ENCODE data around the gene TIAM2.

DNA sequence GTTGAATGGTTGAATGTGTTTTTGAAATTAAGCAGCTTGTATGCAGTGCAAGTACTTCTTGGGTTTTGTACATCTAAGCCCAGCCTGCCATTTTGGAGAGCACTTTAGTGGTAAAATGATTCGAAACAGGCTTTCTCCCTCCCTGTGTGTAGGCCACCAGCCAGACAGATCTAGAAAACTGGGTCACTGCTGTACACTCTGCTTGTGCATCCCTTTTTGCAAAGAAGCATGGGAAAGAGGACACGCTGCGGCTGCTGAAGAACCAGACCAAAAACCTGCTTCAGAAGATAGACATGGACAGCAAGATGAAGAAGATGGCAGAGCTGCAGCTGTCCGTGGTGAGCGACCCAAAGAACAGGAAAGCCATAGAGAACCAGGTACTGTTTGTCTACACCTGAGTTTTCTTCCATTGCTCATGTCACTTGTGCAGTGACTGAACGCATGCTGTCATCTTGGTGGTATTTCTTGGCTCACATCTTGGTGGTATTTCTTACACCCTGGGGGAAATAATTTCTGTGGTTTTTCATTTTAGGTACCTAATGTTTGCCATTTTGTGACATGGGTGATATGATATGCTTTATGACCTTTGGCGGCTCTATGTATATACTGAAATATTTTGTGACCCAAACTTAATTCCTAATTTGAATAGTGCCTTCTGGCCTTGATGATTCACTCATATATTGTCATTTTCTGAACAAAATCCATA, 153.0 kb downstream of the TIAM2 start:
- TF ChIP-seq EZH2 (IDR thresholded peaks at IDR 0.05) (no peak), POLR2AphosphoS5 (IDR thresholded peaks at IDR 0.05; ENCODE audit: borderline replicate concordance, low read depth, low read length) (no peak)
